Naive thymus-derived CD4-positive, alpha-beta T cell (primary cell): ENCODE measurements around the gene PLIN1. TPM values are rescaled to one million over a fixed set of nuclear protein-coding genes. Genes with fewer than 3 reads are reported as not detected.
A peak's percentile ranks its signal among the peaks of the same experiment; 100 is the strongest.

Source experiments
- ATAC-seq: fragments of 150-1000 bp; cut with Tn5 transposase; 2 replicates; pipeline ENCODE4 v1.10.0; 2021; ENCODE audit warnings: mild to moderate bottlenecking, moderate library complexity
- CTCF ChIA-PET: fragments of 350-600 bp; sonication (Branson Sonifier 250); formaldehyde crosslinking; loops from one replicate; lab custom pipeline; 2021; ENCODE audit warnings: antibody characterized with exemption; lab: Charles Lee
- POLR2A ChIA-PET: fragments of 350-600 bp; sonication (Branson Sonifier 250); formaldehyde crosslinking; loops from one replicate; lab custom pipeline; 2021; ENCODE audit warnings: antibody characterized with exemption, inconsistent platforms; lab: Charles Lee
- DNase-seq, 9 donors: peaks; one replicate each; pipeline versions ENCODE4 v3.0.0 to v3.0.0-alpha.2; 2020 to 2022; ENCODE audit warnings: mixed read lengths in 1 of 9
- H3K27ac ChIP-seq: one replicate; pipeline ENCODE4 v1.7.0; 2013; ENCODE audit warnings: mild to moderate bottlenecking, low read depth, low read length, moderate library complexity
- H3K27me3 ChIP-seq, 2 donors: one replicate each; pipeline ENCODE4 v1.7.0; 2013; ENCODE audit warnings: low read length in 2 of 2, mild to moderate bottlenecking in 2 of 2, moderate library complexity in 2 of 2; ENCODE audit not compliant: control insufficient read depth in 2 of 2, insufficient read depth in 2 of 2
- H3K36me3 ChIP-seq, 3 experiments: 1 replicate in 2 of 3; 2 replicates in 1 of 3; pipeline ENCODE4 v1.7.0; 2013; ENCODE audit warnings: low read length in 3 of 3, mild to moderate bottlenecking in 3 of 3, moderate library complexity in 1 of 3; ENCODE audit not compliant: insufficient read depth in 3 of 3, control insufficient read depth in 2 of 3
- H3K4me1 ChIP-seq, 2 donors: one replicate each; pipeline ENCODE4 v1.7.0; 2013; ENCODE audit warnings: low read length in 2 of 2, mild to moderate bottlenecking in 2 of 2, moderate library complexity in 1 of 2; ENCODE audit not compliant: control insufficient read depth in 2 of 2, insufficient read depth in 2 of 2
- H3K4me3 ChIP-seq: 2 replicates; pipeline ENCODE4 v1.7.0; 2013; ENCODE audit warnings: mild to moderate bottlenecking, low read length
- H3K9me3 ChIP-seq, 3 experiments: 1 replicate in 2 of 3; 2 replicates in 1 of 3; pipeline ENCODE4 v1.7.0; 2013; ENCODE audit warnings: low read length in 3 of 3; ENCODE audit not compliant: control insufficient read depth in 2 of 3
- H3K27ac Mint-ChIP-seq, 9 donors: one replicate each; pipeline ENCODE4 v1.8.0; 2020 to 2022; ENCODE audit warnings: mixed read lengths in 9 of 9, mild to moderate bottlenecking in 8 of 9, moderate library complexity in 5 of 9, inconsistent platforms in 2 of 9
- H3K27me3 Mint-ChIP-seq, 5 donors: one replicate each; pipeline ENCODE4 v1.8.0; 2021 to 2022; ENCODE audit warnings: mixed read lengths in 5 of 5, mild to moderate bottlenecking in 1 of 5
- H3K36me3 Mint-ChIP-seq, 5 donors: one replicate each; pipeline ENCODE4 v1.8.0; 2020 to 2022; ENCODE audit warnings: mixed read lengths in 5 of 5, mild to moderate bottlenecking in 3 of 5, inconsistent platforms in 1 of 5
- H3K4me1 Mint-ChIP-seq, 7 donors: one replicate each; pipeline ENCODE4 v1.8.0; 2020 to 2022; ENCODE audit warnings: mixed read lengths in 7 of 7, mild to moderate bottlenecking in 3 of 7, inconsistent platforms in 1 of 7
- H3K4me3 Mint-ChIP-seq, 10 donors: one replicate each; pipeline ENCODE4 v1.8.0; 2020 to 2022; ENCODE audit warnings: mild to moderate bottlenecking in 10 of 10, mixed read lengths in 10 of 10, moderate library complexity in 6 of 10, inconsistent platforms in 2 of 10
- H3K9me3 Mint-ChIP-seq, 11 donors: one replicate each; pipeline ENCODE4 v1.8.0; 2020 to 2022; ENCODE audit warnings: mixed read lengths in 11 of 11, mild to moderate bottlenecking in 4 of 11, inconsistent platforms in 1 of 11, moderate library complexity in 1 of 11
- intact Hi-C, 2 donors: fragments of 100-400 bp; cut with micrococcal nuclease; formaldehyde crosslinking; loops; one replicate each; pipeline ENCODE4 v1.15.1; 2023
- polyA plus RNA-seq, 2 donors: library from polyadenylated mRNA; unstranded; fragments of 300-500 nt; fragmentation: Illumina TruSeq; gene quantifications; one replicate each; pipeline ENCODE4 v1.2.3, GENCODE V29; 2021
- total RNA-seq, 6 experiments: library from RNA in 5 of 6; stranded (reverse) in 5 of 6; gene quantifications; 1 replicate in 5 of 6; 2 replicates in 1 of 6; pipeline ENCODE4 v1.2.3 and lab custom pipeline; 2021 to 2026

Gene PLIN1
- total and polyA plus RNA-seq, 7 experiments from 2014 or later: 0.06 to 1.8 (median 0.23) TPM; not detected in 1

GRCh38 chr15:89641053-89641452, 38.1 kb downstream of the PLIN1 start:
- Histone ChIP-seq H3K4me3 (no peak overlapping the region), H3K36me3 (no peaks in the 10 kb centered on the region), H3K27me3 (no peaks in the 10 kb centered on the region), H3K9me3 (no peaks in the 10 kb centered on the region), H3K27ac (no peak overlapping the region), H3K4me1 (no peaks in the 10 kb centered on the region)
- ChIA-PET CTCF (no interaction called here), POLR2A (no interaction called here)
- DNase-seq (no peak), ATAC-seq (no peak)
- Mint-ChIP-seq H3K27me3 (peaks cover 0 to 5% (median 0%) of the 10 kb centered on the region in 5 donors), H3K27ac (no peak overlapping the region), H3K4me3 (no peak overlapping the region), H3K9me3 (peaks cover 0 to 2% (median 0%) of the 10 kb centered on the region in 11 donors), H3K36me3 (no peaks in the 10 kb centered on the region), H3K4me1 (no peaks in the 10 kb centered on the region)
- intact Hi-C loops: no loop called here

- CTCF ChIA-PET: no interaction called here
- Histone ChIP-seq H3K4me3 (no peak overlapping the region), H3K27ac (no peak overlapping the region), H3K4me1 (no peaks in the 10 kb centered on the region), H3K27me3 (no peaks in the 10 kb centered on the region), H3K36me3 (no peaks in the 10 kb centered on the region), H3K9me3 (no peaks in the 10 kb centered on the region)
- intact Hi-C loops: no loop called here
- Mint-ChIP-seq H3K4me1 (no peaks in the 10 kb centered on the region), H3K36me3 (peaks cover 0 to 4% (median 0%) of the 10 kb centered on the region in 5 donors), H3K4me3 (no peak overlapping the region), H3K9me3 (peaks cover 0 to 4% (median 2%) of the 10 kb centered on the region in 11 donors), H3K27ac (no peak overlapping the region), H3K27me3 (peaks cover 0 to 2% (median 0%) of the 10 kb centered on the region in 5 donors)
- ATAC-seq (no peak), DNase-seq (no peak)
- POLR2A ChIA-PET: no interaction called here
These were observed 38.9 kb downstream of the PLIN1 start for GRCh38 chr15:89640245-89640644.

- ChIA-PET CTCF (no interaction called here), POLR2A (no interaction called here)
- peaks cover 0 to 11% (median 0%) of the 10 kb centered on the region in 5 donors for H3K27me3 Mint-ChIP-seq
- no peak overlapping the region for H3K27ac Mint-ChIP-seq
- H3K4me3 ChIP-seq: no peak overlapping the region
- DNase-seq: peak in 1 of 9 donors; percentile 7
- H3K4me3 Mint-ChIP-seq: no peak overlapping the region
- H3K4me1 ChIP-seq: no peaks in the 10 kb centered on the region
- no peaks in the 10 kb centered on the region for H3K9me3 ChIP-seq
- no peak overlapping the region for H3K27ac ChIP-seq
- H3K9me3 Mint-ChIP-seq: peaks cover 0 to 6% (median 3%) of the 10 kb centered on the region in 11 donors
- H3K36me3 ChIP-seq: no peaks in the 10 kb centered on the region
- peaks cover 0 to 3% of the 10 kb centered on the region in 2 donors for H3K27me3 ChIP-seq
- H3K4me1 Mint-ChIP-seq: no peaks in the 10 kb centered on the region
- peaks cover 0 to 24% (median 0%) of the 10 kb centered on the region in 5 donors for H3K36me3 Mint-ChIP-seq
- ATAC-seq: no peak
- intact Hi-C loops: no loop called here
These were observed 45.6 kb downstream of the PLIN1 start for GRCh38 chr15:89633585-89633984.

- ChIA-PET CTCF (no interaction called here), POLR2A (no interaction called here)
- Histone ChIP-seq H3K27ac (no peak overlapping the region), H3K4me1 (no peaks in the 10 kb centered on the region), H3K4me3 (no peak overlapping the region), H3K36me3 (no peaks in the 10 kb centered on the region), H3K27me3 (peaks cover 0 to 3% of the 10 kb centered on the region in 2 donors), H3K9me3 (no peaks in the 10 kb centered on the region)
- Mint-ChIP-seq H3K36me3 (peaks cover 0 to 26% (median 0%) of the 10 kb centered on the region in 5 donors), H3K9me3 (peaks cover 0 to 6% (median 3%) of the 10 kb centered on the region in 11 donors), H3K4me3 (no peak overlapping the region), H3K27ac (no peak overlapping the region), H3K4me1 (no peaks in the 10 kb centered on the region), H3K27me3 (peaks cover 0 to 11% (median 0%) of the 10 kb centered on the region in 5 donors)
- intact Hi-C loops: no loop called here
- peak in 1 of 9 donors; percentile 11 for DNase-seq
- ATAC-seq: no peak
These were observed 46.4 kb downstream of the PLIN1 start for GRCh38 chr15:89632563-89633430.

GRCh38 chr15:89631902-89632264, 47.3 kb downstream of the PLIN1 start:
- no peak overlapping the region for H3K27ac ChIP-seq
- no peaks in the 10 kb centered on the region for H3K4me1 Mint-ChIP-seq
- H3K36me3 ChIP-seq: no peaks in the 10 kb centered on the region
- peaks cover 0 to 6% (median 3%) of the 10 kb centered on the region in 11 donors for H3K9me3 Mint-ChIP-seq
- POLR2A ChIA-PET: no interaction called here
- H3K27me3 Mint-ChIP-seq: peaks cover 0 to 11% (median 0%) of the 10 kb centered on the region in 5 donors
- H3K27ac Mint-ChIP-seq: peak overlapping the region in 1 of 9 donors; percentile 25
- H3K4me3 ChIP-seq: no peak overlapping the region
- CTCF ChIA-PET: no interaction called here
- ATAC-seq: no peak
- peak overlapping the region in 1 of 10 donors; percentile 45 for H3K4me3 Mint-ChIP-seq
- intact Hi-C loops: no loop called here
- H3K9me3 ChIP-seq: no peaks in the 10 kb centered on the region
- no peaks in the 10 kb centered on the region for H3K4me1 ChIP-seq
- DNase-seq: peak in 1 of 9 donors; percentile 12
- H3K27me3 ChIP-seq: peaks cover 0 to 3% of the 10 kb centered on the region in 2 donors
- H3K36me3 Mint-ChIP-seq: peaks cover 0 to 26% (median 0%) of the 10 kb centered on the region in 5 donors

GRCh38 chr15:89630974-89631901, 47.9 kb downstream of the PLIN1 start:
- Mint-ChIP-seq H3K9me3 (peaks cover 0 to 6% (median 3%) of the 10 kb centered on the region in 11 donors), H3K27me3 (peaks cover 0 to 11% (median 0%) of the 10 kb centered on the region in 5 donors), H3K4me3 (peak overlapping the region in 1 of 10 donors; percentile 45), H3K27ac (peak overlapping the region in 1 of 9 donors; percentile 25), H3K4me1 (no peaks in the 10 kb centered on the region), H3K36me3 (peaks cover 0 to 26% (median 0%) of the 10 kb centered on the region in 5 donors)
- Histone ChIP-seq H3K27me3 (peaks cover 0 to 3% of the 10 kb centered on the region in 2 donors), H3K27ac (no peak overlapping the region), H3K4me1 (no peaks in the 10 kb centered on the region), H3K9me3 (no peaks in the 10 kb centered on the region), H3K4me3 (no peak overlapping the region), H3K36me3 (no peaks in the 10 kb centered on the region)
- DNase-seq (peak in 1 of 9 donors; percentile 18), ATAC-seq (no peak)
- intact Hi-C loops: no loop called here
- ChIA-PET POLR2A (no interaction called here), CTCF (no interaction called here)
